RKO (cell line): ENCODE measurements around the gene DCST2.

Experiments used
- DNase-seq: peaks from one replicate; pipeline ENCODE4 v3.0.0-alpha.2; 2016; ENCODE audit warnings: low spot score

Gene DCST2

DNA sequence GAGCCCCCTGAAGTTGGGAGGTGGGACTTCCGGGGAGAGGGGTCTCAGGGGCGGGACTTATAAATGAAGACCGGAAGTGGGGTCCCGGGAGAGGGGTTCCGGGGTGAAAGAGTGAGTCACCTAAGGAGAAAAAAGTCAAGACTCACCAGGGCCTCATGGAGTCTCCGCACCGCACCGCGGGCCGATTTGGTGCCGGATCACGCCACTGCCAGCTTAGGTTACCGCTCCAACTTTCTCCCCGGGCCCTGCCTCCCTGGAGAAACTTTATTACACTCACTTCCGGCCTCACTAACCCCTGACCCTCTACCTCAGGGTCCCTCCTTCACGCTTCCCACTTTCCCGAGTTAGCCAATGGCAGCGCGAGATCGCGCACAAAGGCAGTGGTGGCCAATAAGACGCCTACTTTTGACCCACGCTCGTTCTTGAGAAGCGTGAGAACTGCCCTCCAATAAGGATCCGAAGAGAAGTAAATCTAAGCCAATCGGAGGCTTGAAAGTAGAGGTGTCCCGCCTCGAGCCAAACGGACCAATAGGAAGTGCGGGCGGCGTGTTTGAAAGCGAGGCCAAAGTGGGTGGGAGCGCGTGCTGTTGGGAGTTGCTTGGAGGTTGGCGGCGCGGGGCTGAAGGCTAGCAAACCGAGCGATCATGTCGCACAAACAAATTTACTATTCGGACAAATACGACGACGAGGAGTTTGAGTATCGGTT is 59.3 kb downstream of the DCST2 start, which contains the start of gene CKS1B:
Gene CKS1B, plus strand, starts transcription at position 580 of the 706 bp plus-strand sequence. Its CDS starts 65 bp downstream, at position 645.
- peak; percentile 100 for DNase-seq

DNA sequence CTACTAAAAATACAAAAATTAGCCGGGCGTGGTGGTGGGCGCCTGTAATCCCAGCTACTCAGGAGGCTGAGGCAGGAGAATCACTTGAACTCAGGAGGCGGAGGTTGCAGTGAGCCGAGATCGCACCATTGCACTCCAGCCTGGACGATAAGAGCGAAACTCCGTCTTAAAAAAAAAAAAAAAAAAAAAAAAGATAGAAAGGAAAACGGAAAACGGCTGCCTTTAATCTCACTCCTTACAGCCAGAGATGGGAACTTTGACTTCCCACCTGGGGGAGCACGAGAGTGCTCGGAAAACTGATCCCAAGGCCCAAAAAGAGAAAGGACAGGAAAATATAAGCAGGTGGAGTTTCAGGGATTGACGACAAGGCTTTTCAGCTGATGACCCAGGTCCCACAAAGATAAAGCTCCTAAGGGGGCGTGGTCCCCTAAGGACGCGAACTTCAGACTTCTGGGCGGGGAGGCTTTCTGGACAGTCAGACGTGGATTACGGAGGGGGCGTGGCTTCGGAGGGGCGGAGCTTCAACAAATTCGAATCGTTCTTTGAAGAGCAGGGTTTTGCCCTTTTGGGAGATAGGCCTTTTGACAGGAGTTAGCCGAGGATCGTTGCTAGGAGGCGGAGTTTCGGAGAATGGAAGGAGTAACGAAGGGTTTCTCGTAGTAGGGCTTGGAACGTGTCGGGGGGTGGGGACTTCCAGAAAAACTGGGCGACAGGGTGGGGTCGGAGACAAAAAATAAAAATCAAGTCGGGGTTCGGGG is 60.1 kb downstream of the DCST2 start:
- peak; percentile 98 for DNase-seq

- DNase-seq = peak; percentile 97
These were observed 60.9 kb downstream of the DCST2 start for GRCh38 chr1:154972517-154973343.

DNA sequence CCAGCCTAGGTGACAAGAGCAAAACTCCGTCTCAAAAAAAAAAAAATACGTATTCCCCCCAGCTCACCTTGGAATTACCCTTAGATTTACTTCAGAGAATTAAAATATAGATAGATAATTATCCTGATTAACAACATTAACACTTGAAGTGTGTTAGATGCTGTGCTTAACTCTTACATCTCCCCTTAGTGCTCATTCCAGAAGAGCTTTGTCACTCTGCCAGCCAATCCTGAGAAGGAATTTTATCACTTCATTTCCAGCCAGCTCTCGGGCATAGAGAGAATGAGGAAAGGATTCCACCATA is 61.4 kb downstream of the DCST2 start:
- no peak for DNase-seq

DNA sequence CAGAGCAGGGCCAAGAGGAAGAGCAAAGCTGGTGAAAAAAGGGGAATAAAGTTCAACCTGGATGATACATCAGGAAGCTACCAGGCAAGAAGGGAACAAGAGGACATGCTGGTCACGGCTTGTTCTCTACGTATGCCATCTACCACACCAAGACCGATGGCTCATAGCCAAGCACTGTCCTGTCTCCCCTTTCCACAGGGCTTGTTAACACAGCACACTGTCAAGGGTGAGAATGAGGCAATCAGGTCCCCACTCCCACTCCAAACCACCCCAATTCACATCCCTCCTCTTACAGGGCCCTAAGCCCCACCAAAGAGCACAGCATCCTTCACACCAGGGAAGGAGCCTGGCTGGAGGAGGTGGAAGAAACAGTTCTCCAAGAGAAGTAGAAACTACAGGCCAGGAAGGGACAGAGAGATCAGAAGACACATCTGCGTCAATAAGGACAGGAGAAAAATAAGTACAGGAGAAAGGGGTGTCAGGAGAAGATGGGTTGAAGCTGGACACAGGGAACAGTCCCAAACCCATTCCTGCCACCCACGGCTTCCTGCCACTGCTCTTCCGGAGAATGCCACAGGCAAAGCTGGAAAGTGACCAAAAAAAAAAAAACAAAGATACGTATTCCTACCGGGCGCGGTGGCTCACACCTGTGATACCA is 62.1 kb downstream of the DCST2 start:
- peak; percentile 71 for DNase-seq

- DNase-seq = peak; percentile 96
These were observed 62.8 kb downstream of the DCST2 start, which contains the start of gene SHC1 for GRCh38 chr1:154970631-154971340. TSS of gene SHC1 (minus strand) at chr1:154970747. CDS start at chr1:154970526, 221 bp downstream.

DNA sequence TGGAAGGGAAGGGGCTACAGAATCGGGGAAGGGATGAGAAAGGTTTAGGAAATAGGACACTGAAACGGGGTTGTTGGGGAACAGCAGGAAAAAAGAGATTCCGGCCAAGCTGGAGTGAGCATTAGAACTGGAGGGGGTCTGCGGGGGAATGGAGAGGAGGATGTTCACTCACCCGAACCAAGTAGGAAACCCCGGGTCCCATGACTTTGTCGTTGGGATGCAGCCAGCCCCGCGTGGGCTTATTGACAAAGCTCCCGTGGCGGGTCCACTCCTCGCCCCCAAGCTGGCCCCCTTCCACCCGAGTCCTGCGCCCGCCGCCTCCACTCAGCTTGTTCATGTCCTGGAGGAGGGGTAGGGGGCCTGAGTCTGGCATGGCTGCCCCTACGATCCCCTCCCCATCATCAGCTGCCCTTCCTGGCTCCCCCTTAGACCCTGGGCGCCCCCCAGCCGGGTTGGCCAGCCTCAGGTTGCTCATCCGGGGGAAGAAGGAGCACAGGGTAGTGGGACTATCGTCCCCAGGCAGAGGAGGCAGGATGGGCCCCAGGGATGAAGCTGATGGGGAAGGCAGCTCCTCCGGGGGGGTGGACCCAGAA is 63.6 kb downstream of the DCST2 start:
- DNase-seq = no peak

DNA sequence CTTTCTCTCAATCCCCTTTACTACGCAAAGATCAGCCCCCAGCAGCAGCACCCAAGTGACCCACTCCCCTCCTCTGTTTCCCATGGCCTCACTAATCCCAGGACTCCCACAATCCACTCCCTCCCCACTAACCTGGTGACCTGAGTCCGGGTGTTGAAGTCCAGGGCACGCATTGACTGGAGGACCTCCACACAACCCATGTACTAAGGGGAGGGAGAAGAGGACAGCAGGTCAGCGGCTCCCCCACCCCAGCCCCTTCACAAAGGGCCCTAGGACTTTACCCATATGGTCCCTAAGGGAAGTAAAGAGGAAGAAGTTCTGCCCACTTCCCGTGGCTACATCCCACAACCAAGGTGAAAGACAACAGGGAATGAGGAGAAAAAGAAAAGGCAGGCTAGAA is 64.3 kb downstream of the DCST2 start:
- no peak for DNase-seq

GRCh38 chr1:154968731-154969130 is 64.8 kb downstream of the DCST2 start:
- peak; percentile 63 for DNase-seq
